Gastrocnemius medialis (tissue), 4 donors: ENCODE measurements around the gene ERRFI1.

Experiments used
- POLR2A ChIP-seq, 2 donors: fragments of 450-650 bp; IDR thresholded peaks; one replicate each; pipeline ENCODE4 v1.6.1; 2017; ENCODE audit warnings: antibody characterized with exemption in 2 of 2, mild to moderate bottlenecking in 2 of 2, moderate library complexity in 2 of 2
- TF ChIP-seq, protein P1 (sequence below), 5 experiments: fragments of 450-650 bp in 3 of 5; fragments of 200-600 bp in 2 of 5; sonication (generic) in 2 of 5; IDR thresholded peaks in 4 of 5; conservative IDR thresholded peaks in 1 of 5; 1 replicate in 4 of 5; 2 replicates in 1 of 5; pipeline ENCODE4 v1.5.1; 2016 to 2019; ENCODE audit warnings: antibody characterized with exemption in 5 of 5, mild to moderate bottlenecking in 3 of 5, moderate library complexity in 3 of 5

DNA sequence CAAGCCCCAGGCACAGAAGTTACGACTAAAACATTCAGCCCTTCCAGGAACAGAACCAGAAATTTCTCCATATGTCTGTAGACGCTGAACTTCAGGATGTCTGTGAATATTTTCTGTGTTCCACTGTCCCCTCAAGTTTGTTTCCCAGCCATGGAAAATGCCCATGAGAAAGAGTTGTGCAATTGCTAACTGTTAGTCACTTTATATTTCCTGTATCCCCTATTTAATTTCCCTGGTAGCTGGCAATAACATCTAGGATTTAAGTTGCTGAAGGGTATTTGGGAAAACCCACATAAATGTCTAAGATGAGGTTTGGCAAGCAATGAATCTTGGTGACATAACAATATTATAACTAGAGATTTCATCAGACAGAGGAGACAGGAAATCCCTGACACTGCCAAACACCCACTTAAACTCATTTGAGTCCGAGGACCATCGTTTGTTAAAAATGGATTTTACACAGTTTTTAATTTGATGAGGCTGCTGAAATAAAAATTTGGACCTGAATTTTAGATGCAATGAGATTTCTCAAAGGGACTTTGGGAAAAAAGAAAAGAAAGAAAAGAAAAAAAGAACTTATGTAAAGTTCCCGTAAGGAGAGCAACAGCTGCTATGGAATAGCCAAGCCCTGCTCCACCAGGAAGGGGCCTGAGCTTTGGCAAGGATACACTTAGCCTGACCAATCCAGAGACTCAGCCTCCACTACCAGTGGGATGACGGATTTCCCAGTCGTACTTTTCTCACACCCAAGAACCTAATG, 21.8 kb upstream of the ERRFI1 start:
- TF ChIP-seq, protein P1, sequence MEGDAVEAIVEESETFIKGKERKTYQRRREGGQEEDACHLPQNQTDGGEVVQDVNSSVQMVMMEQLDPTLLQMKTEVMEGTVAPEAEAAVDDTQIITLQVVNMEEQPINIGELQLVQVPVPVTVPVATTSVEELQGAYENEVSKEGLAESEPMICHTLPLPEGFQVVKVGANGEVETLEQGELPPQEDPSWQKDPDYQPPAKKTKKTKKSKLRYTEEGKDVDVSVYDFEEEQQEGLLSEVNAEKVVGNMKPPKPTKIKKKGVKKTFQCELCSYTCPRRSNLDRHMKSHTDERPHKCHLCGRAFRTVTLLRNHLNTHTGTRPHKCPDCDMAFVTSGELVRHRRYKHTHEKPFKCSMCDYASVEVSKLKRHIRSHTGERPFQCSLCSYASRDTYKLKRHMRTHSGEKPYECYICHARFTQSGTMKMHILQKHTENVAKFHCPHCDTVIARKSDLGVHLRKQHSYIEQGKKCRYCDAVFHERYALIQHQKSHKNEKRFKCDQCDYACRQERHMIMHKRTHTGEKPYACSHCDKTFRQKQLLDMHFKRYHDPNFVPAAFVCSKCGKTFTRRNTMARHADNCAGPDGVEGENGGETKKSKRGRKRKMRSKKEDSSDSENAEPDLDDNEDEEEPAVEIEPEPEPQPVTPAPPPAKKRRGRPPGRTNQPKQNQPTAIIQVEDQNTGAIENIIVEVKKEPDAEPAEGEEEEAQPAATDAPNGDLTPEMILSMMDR (IDR thresholded peaks at IDR 0.05 in 4 of 5, conservative IDR thresholded peaks at IDR 0.05 in 1 of 5), result no peak
- no peak for TF ChIP-seq POLR2A (IDR thresholded peaks at IDR 0.05)
